ENCODE data around the gene PAMR1.

- no peak for TF ChIP-seq CTCF (IDR thresholded peaks at IDR 0.05; ENCODE audit: insufficient read depth, low read length, poor library complexity, severe bottlenecking)
- TF ChIP-seq EZH2phosphoT487 (conservative IDR thresholded peaks at IDR 0.05; ENCODE audit: low read length): no peak
Observed at GRCh38 chr11:35459489-35459888, 65.9 kb downstream of the PAMR1 start.

Data from SU-DHL-6 (cell line).